Prostate gland (tissue), 2 donors: ENCODE results near the gene RCAN2.

Source experiments
- POLR2A ChIP-seq: fragments of 450-650 bp; IDR thresholded peaks from one replicate; pipeline ENCODE4 v1.6.1; 2016; ENCODE audit warnings: antibody characterized with exemption, mild to moderate bottlenecking
- TF ChIP-seq, protein P1 (sequence below), 4 experiments: fragments of 200-600 bp in 2 of 4; fragments of 450-650 bp in 2 of 4; sonication (generic) in 2 of 4; IDR thresholded peaks; 1 replicate in 3 of 4; 2 replicates in 1 of 4; pipeline ENCODE4 v1.5.1; 2016 to 2019; ENCODE audit warnings: antibody characterized with exemption in 4 of 4, mild to moderate bottlenecking in 2 of 4, moderate library complexity in 2 of 4

GRCh38 chr6:46293641-46294316 is 197.5 kb downstream of the RCAN2 start:
- TF ChIP-seq, protein P1, sequence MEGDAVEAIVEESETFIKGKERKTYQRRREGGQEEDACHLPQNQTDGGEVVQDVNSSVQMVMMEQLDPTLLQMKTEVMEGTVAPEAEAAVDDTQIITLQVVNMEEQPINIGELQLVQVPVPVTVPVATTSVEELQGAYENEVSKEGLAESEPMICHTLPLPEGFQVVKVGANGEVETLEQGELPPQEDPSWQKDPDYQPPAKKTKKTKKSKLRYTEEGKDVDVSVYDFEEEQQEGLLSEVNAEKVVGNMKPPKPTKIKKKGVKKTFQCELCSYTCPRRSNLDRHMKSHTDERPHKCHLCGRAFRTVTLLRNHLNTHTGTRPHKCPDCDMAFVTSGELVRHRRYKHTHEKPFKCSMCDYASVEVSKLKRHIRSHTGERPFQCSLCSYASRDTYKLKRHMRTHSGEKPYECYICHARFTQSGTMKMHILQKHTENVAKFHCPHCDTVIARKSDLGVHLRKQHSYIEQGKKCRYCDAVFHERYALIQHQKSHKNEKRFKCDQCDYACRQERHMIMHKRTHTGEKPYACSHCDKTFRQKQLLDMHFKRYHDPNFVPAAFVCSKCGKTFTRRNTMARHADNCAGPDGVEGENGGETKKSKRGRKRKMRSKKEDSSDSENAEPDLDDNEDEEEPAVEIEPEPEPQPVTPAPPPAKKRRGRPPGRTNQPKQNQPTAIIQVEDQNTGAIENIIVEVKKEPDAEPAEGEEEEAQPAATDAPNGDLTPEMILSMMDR (IDR thresholded peaks at IDR 0.05): no peak
- TF ChIP-seq POLR2A: no peak
